Right lobe of liver (tissue), 4 donors: ENCODE results near the gene BIRC2.

ENCODE experiments used
- CTCF ChIP-seq, 4 donors: fragments of 200-600 bp in 3 of 4; fragments of 450-650 bp in 1 of 4; IDR thresholded peaks; one replicate each; pipeline versions ENCODE4 v1.5.1 to v1.8.0; 2016 to 2022; ENCODE audit warnings: antibody characterized with exemption in 4 of 4, mild to moderate bottlenecking in 2 of 4
- POLR2A ChIP-seq: fragments of 450-650 bp; IDR thresholded peaks from one replicate; pipeline ENCODE4 v1.6.1; 2017; ENCODE audit warnings: antibody characterized with exemption, mild to moderate bottlenecking
- donor health status: DM: no; HTN: no; CAD: no.
- donor health status: DM: no; HTN: no; CAD: no.
- donor health status: DM: no; HTN: yes; CAD: no.

GRCh38 chr11:102309621-102310541, 37.1 kb upstream of the BIRC2 start:
- TF ChIP-seq CTCF (IDR thresholded peaks at IDR 0.05) (no peak), POLR2A (no peak)
